DOHH2 (cell line): ENCODE measurements around the gene SLC7A5.
A peak's percentile ranks its signal among the peaks of the same experiment; 100 is the strongest.

ENCODE experiments used
- EZH2phosphoT487 ChIP-seq: fragments of 200-600 bp; sonication (generic); IDR thresholded peaks from 2 replicates; pipeline ENCODE4 v1.6.1; 2017; ENCODE audit warnings: borderline replicate concordance, mild to moderate bottlenecking, antibody characterized with exemption, low read length, moderate library complexity, mixed read lengths
- TF ChIP-seq, protein P1 (sequence below): fragments of 200-600 bp; sonication (generic); IDR thresholded peaks from one replicate; pipeline ENCODE4 v1.5.1; 2014; ENCODE audit warnings: antibody characterized with exemption, mild to moderate bottlenecking, low read depth, low read length; ENCODE audit not compliant: poor library complexity, severe bottlenecking

DNA sequence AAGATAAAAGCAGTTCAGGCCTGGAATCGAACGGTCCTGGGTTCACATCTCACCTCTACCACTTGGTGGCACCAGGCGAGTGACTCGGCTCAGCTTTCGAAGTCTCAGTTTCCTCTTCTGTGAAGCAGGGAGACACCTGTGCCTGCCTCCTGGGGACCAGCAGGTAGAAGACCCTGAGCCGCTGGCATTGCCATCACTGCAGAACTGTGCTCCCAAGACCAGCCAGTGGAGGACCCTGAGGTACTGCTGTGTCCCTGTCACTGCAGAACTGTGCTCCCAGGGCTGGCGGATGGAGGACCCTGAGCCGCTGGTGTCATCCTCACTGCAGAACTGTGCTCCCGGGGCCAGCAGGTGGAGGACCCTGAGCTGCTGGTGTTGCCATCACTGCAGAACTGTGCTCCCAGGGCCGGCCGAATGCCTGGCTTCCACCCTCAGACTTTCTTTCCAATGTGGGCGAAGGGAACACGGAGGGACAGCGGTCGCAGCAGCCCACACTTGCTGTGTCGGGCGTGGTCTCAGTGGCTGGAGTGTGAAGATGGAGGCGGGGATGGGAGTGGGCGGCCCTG lies 8.7 kb upstream of the SLC7A5 start:
- TF ChIP-seq, protein P1, sequence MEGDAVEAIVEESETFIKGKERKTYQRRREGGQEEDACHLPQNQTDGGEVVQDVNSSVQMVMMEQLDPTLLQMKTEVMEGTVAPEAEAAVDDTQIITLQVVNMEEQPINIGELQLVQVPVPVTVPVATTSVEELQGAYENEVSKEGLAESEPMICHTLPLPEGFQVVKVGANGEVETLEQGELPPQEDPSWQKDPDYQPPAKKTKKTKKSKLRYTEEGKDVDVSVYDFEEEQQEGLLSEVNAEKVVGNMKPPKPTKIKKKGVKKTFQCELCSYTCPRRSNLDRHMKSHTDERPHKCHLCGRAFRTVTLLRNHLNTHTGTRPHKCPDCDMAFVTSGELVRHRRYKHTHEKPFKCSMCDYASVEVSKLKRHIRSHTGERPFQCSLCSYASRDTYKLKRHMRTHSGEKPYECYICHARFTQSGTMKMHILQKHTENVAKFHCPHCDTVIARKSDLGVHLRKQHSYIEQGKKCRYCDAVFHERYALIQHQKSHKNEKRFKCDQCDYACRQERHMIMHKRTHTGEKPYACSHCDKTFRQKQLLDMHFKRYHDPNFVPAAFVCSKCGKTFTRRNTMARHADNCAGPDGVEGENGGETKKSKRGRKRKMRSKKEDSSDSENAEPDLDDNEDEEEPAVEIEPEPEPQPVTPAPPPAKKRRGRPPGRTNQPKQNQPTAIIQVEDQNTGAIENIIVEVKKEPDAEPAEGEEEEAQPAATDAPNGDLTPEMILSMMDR, result peak; percentile 46
- no peak for TF ChIP-seq EZH2phosphoT487
